Measurements from ENCODE around the gene KRTAP6-2. TPM values are rescaled to one million over a fixed set of nuclear protein-coding genes. Genes with fewer than 3 reads are reported as not detected.

Gene KRTAP6-2, protein sequence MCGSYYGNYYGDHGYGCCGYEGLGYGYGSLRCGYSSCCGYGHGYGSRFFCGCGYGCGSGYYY
- total RNA-seq (2014; rRNA removed; shearing (Covaris generic)) (not detected in 2 replicates), polyA plus RNA-seq (2016; fragmentation: Nextera tagmentation; extraction: Ambion mirVana) (not detected in 2 replicates)

- WGBS, 2 experiments (ENCODE audit: low coverage in 1 of 2, low lambda C conversion rate in 2 of 2, missing lambda C conversion rate in 2 of 2) = 62 to 78% methylated on average over 6 of the region's 6 CpGs
- no peaks in the 10 kb centered on the region for H3K36me3 ChIP-seq (ENCODE audit: low read depth)
- no peaks in the 10 kb centered on the region for H3K79me2 ChIP-seq (ENCODE audit: insufficient read depth)
- no peaks in the 10 kb centered on the region for H4K20me1 ChIP-seq (ENCODE audit: insufficient read depth)
- H3K9me3 ChIP-seq (ENCODE audit: low read depth) = peaks cover 4% of the 10 kb centered on the region
- H2AFZ ChIP-seq = no peak within 1 kb of the TSS
- H3K9ac ChIP-seq = no peak within 1 kb of the TSS
- no peak for DNase-seq
- H3F3A ChIP-seq (ENCODE audit: insufficient read depth) = no peaks in the 10 kb centered on the region
- TF ChIP-seq EZH2 (IDR thresholded peaks at IDR 0.05; ENCODE audit: insufficient read depth, poor library complexity, severe bottlenecking) (no peak), EZH2phosphoT487 (IDR thresholded peaks at IDR 0.05; ENCODE audit: insufficient read depth, low read depth) (no peak)
- H3K4me1 ChIP-seq (ENCODE audit: insufficient read depth) = no peaks in the 10 kb centered on the region
- H3K4me3 ChIP-seq = no peak within 1 kb of the TSS
- no peaks in the 10 kb centered on the region for H3K9me2 ChIP-seq (ENCODE audit: insufficient read depth)
- no peak within 1 kb of the TSS for H3K27ac ChIP-seq
- no peak within 1 kb of the TSS for H3K4me2 ChIP-seq (ENCODE audit: unreplicated experiment)
- in situ Hi-C loops (cut with MboI) = no loop called here
- H3K27me3 ChIP-seq (replicated peaks; ENCODE audit: insufficient read depth) = no peaks in the 10 kb centered on the region
Observed at GRCh38 chr21:30598802-30599201, at the start of gene KRTAP6-2. Gene KRTAP6-2 (minus strand): TSS chr21:30598902. CDS start chr21:30598874, 28 bp downstream.

- H3K4me2 ChIP-seq (ENCODE audit: unreplicated experiment) = no peak overlapping the region
- in situ Hi-C loops (cut with MboI) = no loop called here
- no peaks in the 10 kb centered on the region for H3K9me3 ChIP-seq (ENCODE audit: low read depth)
- no peak overlapping the region for H2AFZ ChIP-seq
- no peaks in the 10 kb centered on the region for H4K20me1 ChIP-seq (ENCODE audit: insufficient read depth)
- TF ChIP-seq EZH2phosphoT487 (IDR thresholded peaks at IDR 0.05; ENCODE audit: insufficient read depth, low read depth) (no peak), EZH2 (IDR thresholded peaks at IDR 0.05; ENCODE audit: insufficient read depth, poor library complexity, severe bottlenecking) (no peak)
- WGBS, 2 experiments (ENCODE audit: low coverage in 1 of 2, low lambda C conversion rate in 2 of 2, missing lambda C conversion rate in 2 of 2) = 18 to 25% methylated on average over 1 of the region's 1 CpG
- DNase-seq = no peak
- H3F3A ChIP-seq (ENCODE audit: insufficient read depth) = no peaks in the 10 kb centered on the region
- H3K36me3 ChIP-seq (ENCODE audit: low read depth) = no peaks in the 10 kb centered on the region
- H3K27ac ChIP-seq = no peak overlapping the region
- H3K27me3 ChIP-seq (replicated peaks; ENCODE audit: insufficient read depth) = no peaks in the 10 kb centered on the region
- no peaks in the 10 kb centered on the region for H3K9me2 ChIP-seq (ENCODE audit: insufficient read depth)
- no peaks in the 10 kb centered on the region for H3K4me1 ChIP-seq (ENCODE audit: insufficient read depth)
- H3K79me2 ChIP-seq (ENCODE audit: insufficient read depth) = no peaks in the 10 kb centered on the region
- H3K4me3 ChIP-seq = no peak overlapping the region
- H3K9ac ChIP-seq = no peak overlapping the region
Observed at GRCh38 chr21:30646904-30647414, 48.3 kb upstream of the KRTAP6-2 start.

DNA sequence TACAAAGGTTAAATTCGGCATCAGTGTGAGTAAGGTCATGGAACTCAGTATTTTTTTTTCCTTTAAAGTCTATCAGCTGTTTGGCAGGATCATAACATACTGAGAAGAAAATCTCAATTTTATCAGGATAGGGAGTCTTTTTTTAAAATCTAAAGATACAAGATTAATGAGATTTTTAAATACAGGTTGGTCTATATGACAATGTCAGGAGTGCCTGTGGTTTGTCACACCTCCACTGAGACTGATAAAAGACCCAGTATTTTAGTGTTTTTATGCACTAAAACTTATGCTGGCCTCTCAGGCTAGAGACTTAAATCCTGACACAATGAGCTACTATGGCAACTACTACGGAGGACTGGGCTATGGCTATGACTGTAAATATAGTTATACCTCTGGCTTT, 43.9 kb upstream of the KRTAP6-2 start, which contains the start of gene KRTAP20-3:
Gene KRTAP20-3 (plus strand): TSS at position 301 of the 400 bp plus-strand sequence.
- no peak within 1 kb of the TSS for H3K9ac ChIP-seq
- 22 to 32% methylated on average over 2 of the region's 2 CpGs for WGBS, 2 experiments (ENCODE audit: low coverage in 1 of 2, low lambda C conversion rate in 2 of 2, missing lambda C conversion rate in 2 of 2)

DNA sequence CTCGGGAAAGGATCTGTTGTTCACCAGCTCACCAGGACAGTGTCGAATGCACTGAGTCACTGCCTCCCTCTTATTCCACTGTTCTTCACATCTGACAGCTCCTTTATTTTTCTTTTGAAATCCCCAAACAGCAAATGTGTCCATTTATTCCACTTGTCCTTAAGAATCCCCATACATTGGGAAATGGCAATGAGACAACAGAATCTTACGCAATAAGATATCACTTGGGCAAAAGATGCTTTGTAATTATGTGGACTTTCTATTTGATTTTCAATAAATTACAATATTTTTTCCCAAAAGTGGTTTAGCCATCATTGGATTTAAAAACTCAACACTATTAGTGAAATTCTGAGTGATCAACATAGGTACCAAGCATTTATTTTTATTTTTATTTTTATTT, 40.0 kb upstream of the KRTAP6-2 start:
- H3K27me3 ChIP-seq (replicated peaks; ENCODE audit: insufficient read depth) = no peaks in the 10 kb centered on the region
- in situ Hi-C loops (cut with MboI) = no loop called here
- no peaks in the 10 kb centered on the region for H3K9me2 ChIP-seq (ENCODE audit: insufficient read depth)
- no peak overlapping the region for H3K4me2 ChIP-seq (ENCODE audit: unreplicated experiment)
- H3K27ac ChIP-seq = no peak overlapping the region
- no peaks in the 10 kb centered on the region for H3K4me1 ChIP-seq (ENCODE audit: insufficient read depth)
- 40 to 44% methylated on average over 3 of the region's 3 CpGs for WGBS, 2 experiments (ENCODE audit: low coverage in 1 of 2, low lambda C conversion rate in 2 of 2, missing lambda C conversion rate in 2 of 2)
- TF ChIP-seq EZH2 (IDR thresholded peaks at IDR 0.05; ENCODE audit: insufficient read depth, poor library complexity, severe bottlenecking) (no peak), EZH2phosphoT487 (IDR thresholded peaks at IDR 0.05; ENCODE audit: insufficient read depth, low read depth) (no peak)
- H3K36me3 ChIP-seq (ENCODE audit: low read depth) = no peaks in the 10 kb centered on the region
- H3K9me3 ChIP-seq (ENCODE audit: low read depth) = no peaks in the 10 kb centered on the region
- H3K79me2 ChIP-seq (ENCODE audit: insufficient read depth) = no peaks in the 10 kb centered on the region
- H4K20me1 ChIP-seq (ENCODE audit: insufficient read depth) = no peaks in the 10 kb centered on the region
- H3K9ac ChIP-seq = no peak overlapping the region
- no peak overlapping the region for H3K4me3 ChIP-seq
- no peaks in the 10 kb centered on the region for H3F3A ChIP-seq (ENCODE audit: insufficient read depth)
- DNase-seq = no peak
- no peak overlapping the region for H2AFZ ChIP-seq

More for the DNA sequence above, 43.9 kb upstream of the KRTAP6-2 start, which contains the start of gene KRTAP20-3:
- H3K4me2 ChIP-seq (ENCODE audit: unreplicated experiment) = no peak within 1 kb of the TSS
- in situ Hi-C loops (cut with MboI) = no loop called here
- no peak within 1 kb of the TSS for H3K4me3 ChIP-seq
- no peaks in the 10 kb centered on the region for H3F3A ChIP-seq (ENCODE audit: insufficient read depth)
- H4K20me1 ChIP-seq (ENCODE audit: insufficient read depth) = no peaks in the 10 kb centered on the region
- no peak for DNase-seq
- TF ChIP-seq EZH2phosphoT487 (IDR thresholded peaks at IDR 0.05; ENCODE audit: insufficient read depth, low read depth) (no peak), EZH2 (IDR thresholded peaks at IDR 0.05; ENCODE audit: insufficient read depth, poor library complexity, severe bottlenecking) (no peak)
- no peaks in the 10 kb centered on the region for H3K79me2 ChIP-seq (ENCODE audit: insufficient read depth)
- H3K9me2 ChIP-seq (ENCODE audit: insufficient read depth) = no peaks in the 10 kb centered on the region
- H3K27me3 ChIP-seq (replicated peaks; ENCODE audit: insufficient read depth) = no peaks in the 10 kb centered on the region
- H3K4me1 ChIP-seq (ENCODE audit: insufficient read depth) = no peaks in the 10 kb centered on the region
- H3K27ac ChIP-seq = no peak within 1 kb of the TSS
- no peaks in the 10 kb centered on the region for H3K36me3 ChIP-seq (ENCODE audit: low read depth)
- H3K9me3 ChIP-seq (ENCODE audit: low read depth) = no peaks in the 10 kb centered on the region
- H2AFZ ChIP-seq = no peak within 1 kb of the TSS
